Body of pancreas (tissue), 4 donors: ENCODE measurements around the gene HOXA11.

ENCODE experiments used
- CTCF ChIP-seq, 7 experiments: fragments of 450-650 bp in 4 of 7; fragments of 200-600 bp in 3 of 7; sonication (generic) in 3 of 7; IDR thresholded peaks; one replicate each; pipeline ENCODE4 v1.5.1; 2016 to 2019; ENCODE audit warnings: antibody characterized with exemption in 7 of 7
- POLR2A ChIP-seq, 3 donors: fragments of 450-650 bp; IDR thresholded peaks; one replicate each; pipeline ENCODE4 v1.6.1; 2016; ENCODE audit warnings: antibody characterized with exemption in 3 of 3, mild to moderate bottlenecking in 2 of 3

GRCh38 chr7:27151341-27151930, 33.6 kb downstream of the HOXA11 start:
- TF ChIP-seq CTCF (IDR thresholded peaks at IDR 0.05) (no peak), POLR2A (IDR thresholded peaks at IDR 0.05) (no peak)
